A549 (cell line): Measurements from ENCODE around the gene UCKL1. TPM values are rescaled to one million over a fixed set of nuclear protein-coding genes. Genes with fewer than 3 reads are reported as not detected.

Experiments used
- ATAC-seq, 2 experiments: fragments of 200-7000 bp in 1 of 2; fragments of >200 bp in 1 of 2; cut with Nextera tagmentation in 1 of 2; cut with Tn5 transposase in 1 of 2; 3 replicates each; pipeline versions ENCODE4 v1.8.0 to v1.9.1; 2018 to 2020; ENCODE audit warnings: mild to moderate bottlenecking in 1 of 2, moderate library complexity in 1 of 2
- CTCF ChIA-PET: fragments of 300-600 bp; sonication (Branson Sonifier 250); formaldehyde crosslinking; extraction: SDS; loops from one replicate; lab custom pipeline; 2021; ENCODE audit warnings: antibody characterized with exemption, inconsistent platforms; lab: Yijun Ruan, JAX
- POLR2A ChIA-PET: fragments of 350-600 bp; formaldehyde crosslinking; extraction: SDS; loops from one replicate; lab custom pipeline; 2021; ENCODE audit warnings: antibody characterized with exemption, inconsistent platforms; lab: Yijun Ruan, JAX
- DNase-seq, 2 experiments: peaks; one replicate each; pipeline versions ENCODE4 v3.0.0 to v3.0.0-alpha.2; 2011 to 2016; ENCODE audit warnings: low read depth in 1 of 2, low spot score in 1 of 2
- FAIRE-seq: peaks from 2 replicates; lab custom pipeline; 2011; peaks lifted over from hg19 to GRCh38; lab: Jason Lieb, UNC
- H3K27ac ChIP-seq, 2 experiments: fragments of >200 bp; sonication (Bioruptor Twin); formaldehyde crosslinking; 3 replicates each; pipeline ENCODE4 v1.5.1; 2016 to 2017
- H3K4me1 ChIP-seq: fragments of >200 bp; sonication (Bioruptor Twin); formaldehyde crosslinking; 3 replicates; pipeline ENCODE4 v1.6.1; 2016
- H3K4me2 ChIP-seq: fragments of >200 bp; sonication (Bioruptor Twin); formaldehyde crosslinking; 3 replicates; pipeline ENCODE4 v1.6.1; 2016
- H3K4me3 ChIP-seq: fragments of >200 bp; sonication (Bioruptor Twin); formaldehyde crosslinking; 3 replicates; pipeline ENCODE4 v1.5.1; 2016
- H3K9me3 ChIP-seq: fragments of >200 bp; sonication (Bioruptor Twin); formaldehyde crosslinking; 3 replicates; pipeline ENCODE4 v1.6.1; 2016
- BCL3 ChIP-seq: fragments of >200 bp; sonication (Bioruptor Twin); formaldehyde crosslinking; IDR thresholded peaks from 3 replicates; pipeline ENCODE4 v1.6.1; 2016
- CBX8 ChIP-seq: fragments of 200-600 bp; sonication (generic); IDR thresholded peaks from 2 replicates; pipeline ENCODE4 v1.6.1; 2016
- CTCF ChIP-seq: fragments of >200 bp; sonication (Bioruptor Twin); formaldehyde crosslinking; IDR thresholded peaks from 3 replicates; pipeline ENCODE4 v1.5.1; 2016
- E2F6 ChIP-seq: IDR thresholded peaks from 2 replicates; pipeline ENCODE4 v1.6.1; 2012; ENCODE audit warnings: low read depth, borderline replicate concordance
- EHMT2 ChIP-seq: fragments of 200-600 bp; sonication (generic); IDR thresholded peaks from 2 replicates; pipeline ENCODE4 v1.6.1; 2016; ENCODE audit warnings: antibody characterized with exemption, low read depth, mild to moderate bottlenecking, moderate library complexity
- FOXS1 ChIP-seq: fragments of 250-450 bp; sonication (Bioruptor Pico); IDR thresholded peaks from 2 replicates; pipeline ENCODE4 v1.5.0; 2020; ENCODE audit warnings: mild to moderate bottlenecking, moderate library complexity
- HDAC2 ChIP-seq: fragments of 200-600 bp; sonication (generic); IDR thresholded peaks from 2 replicates; pipeline ENCODE4 v1.6.1; 2016
- HEYL ChIP-seq: fragments of 250-450 bp; sonication (Bioruptor Pico); IDR thresholded peaks from 2 replicates; pipeline ENCODE4 v1.8.0; 2021; ENCODE audit warnings: mild to moderate bottlenecking, moderate library complexity
- HOXB13 ChIP-seq: fragments of 250-450 bp; sonication (Bioruptor Pico); IDR thresholded peaks from 2 replicates; pipeline ENCODE4 v1.5.0; 2020; ENCODE audit warnings: low read depth, mild to moderate bottlenecking, moderate library complexity
- JUN ChIP-seq, 2 experiments: fragments of >200 bp; sonication (Bioruptor Twin); formaldehyde crosslinking; IDR thresholded peaks; 2 replicates in 1 of 2; 3 replicates in 1 of 2; pipeline ENCODE4 v1.6.1; 2016 to 2017
- KDM5A ChIP-seq: fragments of 200-600 bp; sonication (generic); IDR thresholded peaks from 2 replicates; pipeline ENCODE4 v1.6.1; 2016; ENCODE audit warnings: antibody characterized with exemption, mild to moderate bottlenecking
- MAX ChIP-seq: IDR thresholded peaks from 2 replicates; pipeline ENCODE4 v1.6.1; 2012
- MYC ChIP-seq: IDR thresholded peaks from 2 replicates; pipeline ENCODE4 v1.6.1; 2012; ENCODE audit warnings: mild to moderate bottlenecking, inconsistent platforms, low read length, improper control_type of control experiment, borderline replicate concordance
- NPAS2 ChIP-seq: fragments of 250-450 bp; sonication (Bioruptor Pico); IDR thresholded peaks from 2 replicates; pipeline ENCODE4 v1.8.0; 2022; ENCODE audit warnings: mild to moderate bottlenecking, moderate library complexity, borderline replicate concordance
- PBX3 ChIP-seq: IDR thresholded peaks from 2 replicates; pipeline ENCODE4 v1.6.1; 2012
- PHF8 ChIP-seq: fragments of 200-600 bp; sonication (generic); IDR thresholded peaks from 2 replicates; pipeline ENCODE4 v1.6.1; 2016; ENCODE audit warnings: low read depth, mild to moderate bottlenecking, antibody characterized with exemption, moderate library complexity, borderline replicate concordance
- POLR2A ChIP-seq: IDR thresholded peaks from 2 replicates; pipeline ENCODE4 v1.6.1; 2012; ENCODE audit warnings: mild to moderate bottlenecking, low read length
- RAD21 ChIP-seq, 2 experiments: fragments of >200 bp in 1 of 2; sonication (Bioruptor Twin) in 1 of 2; formaldehyde crosslinking in 1 of 2; IDR thresholded peaks in 1 of 2; conservative IDR thresholded peaks in 1 of 2; 2 replicates in 1 of 2; 3 replicates in 1 of 2; pipeline ENCODE4 v1.6.1; 2012 to 2018; ENCODE audit warnings: inconsistent platforms in 1 of 2
- RCOR1 ChIP-seq: fragments of 150-350 bp; IDR thresholded peaks from 2 replicates; pipeline ENCODE4 v1.6.1; 2014; ENCODE audit warnings: antibody characterized with exemption, low read length, low read depth
- REST ChIP-seq: fragments of 200-600 bp; sonication (generic); IDR thresholded peaks from 2 replicates; pipeline ENCODE4 v1.6.1; 2016; ENCODE audit warnings: antibody characterized with exemption, mild to moderate bottlenecking, moderate library complexity
- RNF2 ChIP-seq: fragments of 200-600 bp; sonication (generic); IDR thresholded peaks from 2 replicates; pipeline ENCODE4 v1.6.1; 2016; ENCODE audit warnings: low read depth, mild to moderate bottlenecking, antibody characterized with exemption, moderate library complexity, borderline replicate concordance
- SMC3 ChIP-seq: fragments of >200 bp; sonication (Bioruptor Twin); formaldehyde crosslinking; IDR thresholded peaks from 3 replicates; pipeline ENCODE4 v1.6.1; 2018; ENCODE audit warnings: inconsistent platforms
- TFCP2L1 ChIP-seq: fragments of 250-450 bp; sonication (Bioruptor Pico); IDR thresholded peaks from 2 replicates; pipeline ENCODE4 v1.5.0; 2021; ENCODE audit warnings: mild to moderate bottlenecking
- TP53 ChIP-seq: fragments of 250-450 bp; sonication (Bioruptor Pico); IDR thresholded peaks from 2 replicates; pipeline ENCODE4 v1.5.0; 2021; ENCODE audit warnings: mild to moderate bottlenecking, moderate library complexity
- ZC3H11A ChIP-seq: fragments of 450-650 bp; IDR thresholded peaks from 2 replicates; pipeline ENCODE4 v1.6.1; 2014; ENCODE audit warnings: antibody characterized with exemption, mild to moderate bottlenecking
- ZSCAN20 ChIP-seq: fragments of 250-450 bp; sonication (Bioruptor Pico); IDR thresholded peaks from 2 replicates; pipeline ENCODE4 v1.8.0; 2022; ENCODE audit warnings: mild to moderate bottlenecking, moderate library complexity
- WGBS: methylation state at CpG from one replicate; pipeline ENCODE4 v1.1.6; 2017; ENCODE audit errors: missing lambda C conversion rate; 5-methylcytosine and 5-hydroxymethylcytosine counted together
- polyA plus RNA-seq, 4 experiments: library from polyadenylated mRNA; depleted of rRNA in 3 of 4; stranded (reverse); fragments of >200 nt; fragmentation: RNase III in 1 of 4; extraction: RNeasy Plus Mini Kit Qiagen cat#74134 plus additional on column Dnase treatment in 1 of 4; gene quantifications; 2 replicates in 3 of 4; 3 replicates in 1 of 4; pipeline ENCODE4 v1.2.3, GENCODE V29; 2011 to 2017

UCKL1 gene
- polyA plus RNA-seq, 2 of the 4 experiments (the other 2 are of a cell fraction), result 19.1 to 30.4 TPM

- 0 out of 2 replicates have a peak, but pooled peaks have one; percentile 18 for TF ChIP-seq TP53 (CRISPR knock-in tag)
- peak; percentile 98 for TF ChIP-seq MYC
- TF ChIP-seq KDM5A, result peak; percentile 72
- TF ChIP-seq PHF8, result peak; percentile 95
- TF ChIP-seq SMC3, result peak; percentile 69
- TF ChIP-seq RCOR1, result no peak
- peak; percentile 77; the same call in 1 of the 3 replicates for TF ChIP-seq BCL3
- peak; percentile 99 for TF ChIP-seq MAX
- peak; percentile 30 to 51; a peak in 4 of 5 replicates for TF ChIP-seq RAD21 (conservative IDR thresholded peaks at IDR 0.05 in 1 of 2, IDR thresholded peaks at IDR 0.05 in 1 of 2)
- no peak for TF ChIP-seq PBX3
- TF ChIP-seq HDAC2, result no peak
- peak; percentile 75; the same call in 1 of the 2 replicates for TF ChIP-seq E2F6
- TF ChIP-seq JUN (IDR thresholded peaks at IDR 0.05), result peak; percentile 57 to 87; a peak in 4 of 5 replicates
- TF ChIP-seq TFCP2L1 (CRISPR knock-in tag), result no peak
- no peak for TF ChIP-seq EHMT2
- TF ChIP-seq ZSCAN20 (CRISPR knock-in tag), result no peak
- no peak for TF ChIP-seq ZC3H11A
Observed at GRCh38 chr20:63980806-63981728, 24.9 kb upstream of the UCKL1 start, which contains the start of gene PRPF6 (continued).

- CTCF ChIA-PET, result interaction anchor here (0.6 to 3.3 kb wide), 44 partner anchors 8 to 483 kb away, joined by 3 to 27 read pairs (median 4); partner anchors contain the start of genes ARFRP1, C20orf204, OPRL1 and PTK6
- TF ChIP-seq ZC3H11A (no peak), FOXS1 (CRISPR knock-in tag) (no peak), RNF2 (no peak), HOXB13 (CRISPR knock-in tag) (no peak), NPAS2 (CRISPR knock-in tag) (no peak), CTCF (no peak), HEYL (no peak), E2F6 (no peak), MYC (no peak), REST (no peak), CBX8 (no peak), POLR2A (no peak)
- peak overlapping the region; percentile 93 for H3K4me3 ChIP-seq
- no peak for FAIRE-seq
- no peaks in the 10 kb centered on the region for H3K9me3 ChIP-seq
- no peak for DNase-seq
- ATAC-seq, result peak; percentile 51 to 66; a peak in 4 of 6 replicates
- peak overlapping the region; percentile 81 for H3K4me2 ChIP-seq
- POLR2A ChIA-PET, result interaction anchor here (0.5 to 1.2 kb wide), 31 partner anchors 10 to 460 kb away, joined by 3 to 17 read pairs (median 4); partner anchors contain the start of genes ABHD16B, ARFRP1, GMEB2 and OPRL1
- peak overlapping the region; percentile 94 to 95 for H3K27ac ChIP-seq
- 93% methylated on average over 15 of the region's 15 CpGs for WGBS
- peaks cover 34% of the 10 kb centered on the region for H3K4me1 ChIP-seq
Observed at GRCh38 chr20:63980317-63980805, 24.1 kb upstream of the UCKL1 start.
